ENCODE data around the gene AOPEP.

Gene AOPEP

GRCh38 chr9:95107001-95107749, 380.7 kb downstream of the AOPEP start:
- DNase-seq = no peak

- no peak for DNase-seq
These were observed 381.5 kb downstream of the AOPEP start for GRCh38 chr9:95107976-95108375.

GRCh38 chr9:95108777-95109176, 382.3 kb downstream of the AOPEP start:
- DNase-seq = no peak

GRCh38 chr9:95109456-95109855, 383.0 kb downstream of the AOPEP start:
- no peak for DNase-seq

GRCh38 chr9:95110921-95111525, 384.5 kb downstream of the AOPEP start:
- no peak for DNase-seq

- DNase-seq = no peak
These were observed 385.2 kb downstream of the AOPEP start for GRCh38 chr9:95111716-95112115.

GRCh38 chr9:95112436-95113280, 386.2 kb downstream of the AOPEP start:
- no peak for DNase-seq

- no peak for DNase-seq
These were observed 388.6 kb downstream of the AOPEP start for GRCh38 chr9:95115104-95115503.

GRCh38 chr9:95116002-95116807, 389.7 kb downstream of the AOPEP start:
- DNase-seq = no peak

- no peak for DNase-seq
These were observed 390.3 kb downstream of the AOPEP start for GRCh38 chr9:95116808-95117204.

GRCh38 chr9:95118596-95118995, 392.1 kb downstream of the AOPEP start:
- no peak for DNase-seq

GRCh38 chr9:95120781-95121370, 394.4 kb downstream of the AOPEP start:
- DNase-seq = no peak

GRCh38 chr9:95124582-95125367, 398.3 kb downstream of the AOPEP start:
- no peak for DNase-seq

GRCh38 chr9:95125652-95126051, 399.2 kb downstream of the AOPEP start:
- no peak for DNase-seq

GRCh38 chr9:95126739-95127138, 400.2 kb downstream of the AOPEP start:
- DNase-seq = no peak

GRCh38 chr9:95127249-95128176, 401.0 kb downstream of the AOPEP start:
- DNase-seq = peak; percentile 84

GRCh38 chr9:95128177-95128524, 401.7 kb downstream of the AOPEP start:
- no peak for DNase-seq

- no peak for DNase-seq
These were observed 403.2 kb downstream of the AOPEP start for GRCh38 chr9:95129476-95130291.

- no peak for DNase-seq
These were observed 404.0 kb downstream of the AOPEP start for GRCh38 chr9:95130484-95130883.
